A549 treated with AZD2906 at 1 μM for 4 hours (cell line): Measurements from ENCODE around the gene ZNF169. TPM values are rescaled to one million over a fixed set of nuclear protein-coding genes. Genes with fewer than 3 reads are reported as not detected.

Experiments used
- total RNA-seq: library from RNA; stranded (reverse); fragments of 200-300 nt; extraction: Qiagen RNA extraction; gene quantifications from 5 replicates; pipeline ENCODE4 v1.2.3, GENCODE V29; 2022

The ZNF169 gene
- total RNA-seq = 1.2 to 1.7 TPM (median 1.5 TPM) in 5 replicates

DNA sequence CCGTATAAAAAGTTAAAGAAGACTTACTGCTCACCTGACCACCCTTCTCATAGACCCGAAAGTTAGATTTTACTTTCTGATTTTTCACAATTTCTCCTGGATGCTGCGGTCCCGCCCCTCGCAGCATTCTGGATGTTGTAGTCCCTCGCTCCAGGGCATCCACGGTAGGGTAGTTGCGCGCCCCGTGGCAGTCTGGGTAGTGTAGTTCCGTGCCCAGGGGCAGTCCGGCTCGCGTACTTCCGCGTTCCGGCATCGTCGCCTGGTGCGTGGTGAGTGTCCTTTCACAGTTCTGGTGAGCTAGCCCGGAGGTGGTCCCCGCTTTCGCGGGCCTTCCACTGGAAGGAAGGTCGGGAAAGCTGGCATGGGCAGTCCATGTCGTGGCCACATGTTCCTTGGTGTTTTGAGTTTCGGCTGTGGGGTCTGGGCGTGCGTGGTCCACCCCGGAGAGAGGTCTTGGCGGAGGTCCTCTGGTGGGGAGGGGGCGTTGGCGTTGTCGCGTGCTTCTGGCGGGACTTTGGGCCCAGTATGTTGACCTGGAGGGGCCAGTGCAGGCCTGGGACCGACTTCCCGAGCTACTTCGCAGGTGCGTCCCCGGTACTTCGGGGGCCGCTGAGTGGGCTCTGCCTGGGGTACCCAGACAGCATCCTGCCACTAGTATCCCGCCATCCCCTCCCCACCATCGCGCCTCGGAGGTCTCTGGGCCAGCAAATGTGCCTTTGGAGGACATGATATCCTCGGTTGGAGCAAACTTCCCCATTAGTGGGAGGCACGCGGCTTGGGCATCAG is at the start of gene ZNF169:
Gene ZNF169, plus strand, starts transcription at position 222 of the 786 bp plus-strand sequence. CDS start 19,515 bp downstream, outside the sequence.

DNA sequence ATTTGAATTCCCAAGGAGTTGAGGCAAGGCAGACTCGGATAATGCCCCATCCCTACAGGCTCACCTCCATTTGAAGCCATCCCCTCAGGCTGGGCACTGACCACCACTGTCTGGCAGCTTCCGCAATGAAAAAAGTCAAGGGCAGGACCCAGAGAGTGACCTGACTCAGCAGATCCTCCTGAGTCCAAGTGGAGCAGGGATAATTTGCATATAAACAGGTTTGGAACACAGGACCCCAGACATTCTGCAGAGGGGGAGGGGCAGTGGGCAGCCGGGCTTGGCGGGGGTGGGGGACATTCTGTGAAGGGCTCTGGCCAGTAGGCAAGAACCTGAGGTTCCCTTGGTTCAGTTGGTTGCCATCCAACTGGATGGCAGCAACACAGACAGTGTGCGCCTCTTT is 69.4 kb downstream of the ZNF169 start, which contains the start of gene NUTM2F:
Gene NUTM2F, minus strand, starts transcription at position 101 of the 400 bp plus-strand sequence. Its CDS starts 21 bp downstream, at position 80.

Other genes with a start within 250 kb of the ZNF169 start
- 3.4 to 4.5 TPM (median 4.1 TPM) in 5 replicates for gene PTPDC1, start 174.8 kb upstream of the ZNF169 start, total RNA-seq
- 0.02 TPM in 1 of 5 replicates, not detected in the others for gene NUTM2F, start 69.3 kb downstream of the ZNF169 start, total RNA-seq